Measurements from ENCODE around the gene TOX4.
A peak's percentile ranks its signal among the peaks of the same experiment; 100 is the strongest.

TOX4 gene

GRCh38 chr14:21476925-21477681 lies at the start of gene TOX4, which contains the start of gene RAB2B:
TOX4 (plus strand) TSS chr14:21477195; CDS start chr14:21477279, 84 bp downstream.
RAB2B (minus strand) TSS chr14:21476959; CDS start chr14:21476872, 87 bp downstream.
- Histone ChIP-seq H2AFZ (peak within 1 kb of the TSS; percentile 54), H3K36me3 (ENCODE audit: control insufficient read depth, insufficient read depth, low read length) (no peaks in the 10 kb centered on the region), H3K27ac (peak within 1 kb of the TSS; percentile 73), H3K9ac (peak within 1 kb of the TSS; percentile 10), H3K4me3 (ENCODE audit: low read depth, low read length) (peak within 1 kb of the TSS; percentile 99), H3K27me3 (ENCODE audit: control insufficient read depth, insufficient read depth, low read length) (no peaks in the 10 kb centered on the region), H3K9me3 (ENCODE audit: control insufficient read depth, low read length) (no peaks in the 10 kb centered on the region), H3K79me2 (peaks cover 21% of the 10 kb centered on the region), H3K4me1 (peaks cover 8% of the 10 kb centered on the region), H3K4me2 (ENCODE audit: low read length) (peak within 1 kb of the TSS; percentile 97)
- TF ChIP-seq CTCF (IDR thresholded peaks at IDR 0.05): peak; percentile 99

GRCh38 chr14:21428930-21429329 lies 48.1 kb upstream of the TOX4 start:
- Histone ChIP-seq H3K9ac (no peak overlapping the region), H3K27me3 (ENCODE audit: control insufficient read depth, insufficient read depth, low read length) (no peaks in the 10 kb centered on the region), H3K4me3 (ENCODE audit: low read depth, low read length) (no peak overlapping the region), H3K9me3 (ENCODE audit: control insufficient read depth, low read length) (no peaks in the 10 kb centered on the region), H3K4me1 (peaks cover 4% of the 10 kb centered on the region), H2AFZ (no peak overlapping the region), H3K4me2 (ENCODE audit: low read length) (no peak overlapping the region), H3K27ac (no peak overlapping the region), H3K36me3 (ENCODE audit: control insufficient read depth, insufficient read depth, low read length) (no peaks in the 10 kb centered on the region), H3K79me2 (peaks cover 29% of the 10 kb centered on the region)
- no peak for TF ChIP-seq CTCF (IDR thresholded peaks at IDR 0.05)

GRCh38 chr14:21431126-21431525 lies 45.9 kb upstream of the TOX4 start:
- H3K4me1 ChIP-seq: peaks cover 7% of the 10 kb centered on the region
- H3K4me2 ChIP-seq (ENCODE audit: low read length): no peak overlapping the region
- no peak overlapping the region for H3K9ac ChIP-seq
- H3K4me3 ChIP-seq (ENCODE audit: low read depth, low read length): no peak overlapping the region
- no peaks in the 10 kb centered on the region for H3K27me3 ChIP-seq (ENCODE audit: control insufficient read depth, insufficient read depth, low read length)
- peaks cover 44% of the 10 kb centered on the region for H3K79me2 ChIP-seq
- H3K36me3 ChIP-seq (ENCODE audit: control insufficient read depth, insufficient read depth, low read length): no peaks in the 10 kb centered on the region
- no peak overlapping the region for H3K27ac ChIP-seq
- H3K9me3 ChIP-seq (ENCODE audit: control insufficient read depth, low read length): no peaks in the 10 kb centered on the region
- no peak for TF ChIP-seq CTCF (IDR thresholded peaks at IDR 0.05)
- H2AFZ ChIP-seq: no peak overlapping the region

- Histone ChIP-seq H3K9ac (no peak overlapping the region), H3K27ac (peak overlapping the region; percentile 89), H3K79me2 (peaks cover 59% of the 10 kb centered on the region), H3K36me3 (ENCODE audit: control insufficient read depth, insufficient read depth, low read length) (no peaks in the 10 kb centered on the region), H3K4me3 (ENCODE audit: low read depth, low read length) (peak overlapping the region; percentile 69), H3K4me1 (peaks cover 10% of the 10 kb centered on the region), H3K9me3 (ENCODE audit: control insufficient read depth, low read length) (no peaks in the 10 kb centered on the region), H2AFZ (peak overlapping the region; percentile 94), H3K4me2 (ENCODE audit: low read length) (peak overlapping the region; percentile 75), H3K27me3 (ENCODE audit: control insufficient read depth, insufficient read depth, low read length) (no peaks in the 10 kb centered on the region)
- no peak for TF ChIP-seq CTCF (IDR thresholded peaks at IDR 0.05)
Measured at GRCh38 chr14:21436567-21437062, 40.4 kb upstream of the TOX4 start.
